MG63 (cell line): ENCODE results near the gene CPN2. TPM values are rescaled to one million over a fixed set of nuclear protein-coding genes. Genes with fewer than 3 reads are reported as not detected.

Experiments used
- DNase-seq: peaks from one replicate; pipeline ENCODE4 v3.0.0-alpha.2; 2020
- H3K27me3 ChIP-seq: fragments of 250-450 bp; sonication (Bioruptor Pico); 2 replicates; pipeline ENCODE4 v1.5.1; 2020; ENCODE audit warnings: mild to moderate bottlenecking, moderate library complexity
- H3K36me3 ChIP-seq: fragments of 250-450 bp; sonication (Bioruptor Pico); 2 replicates; pipeline ENCODE4 v1.5.1; 2020; ENCODE audit warnings: mild to moderate bottlenecking, moderate library complexity
- H3K4me3 ChIP-seq: fragments of 250-450 bp; sonication (Bioruptor Pico); 2 replicates; pipeline ENCODE4 v1.5.1; 2020; ENCODE audit warnings: mild to moderate bottlenecking, moderate library complexity
- H3K9me3 ChIP-seq: fragments of 250-450 bp; sonication (Bioruptor Pico); 2 replicates; pipeline ENCODE4 v1.5.1; 2020; ENCODE audit warnings: mild to moderate bottlenecking, moderate library complexity
- total RNA-seq: library from RNA; depleted of rRNA; stranded (reverse); fragments of >200 nt; shearing (Covaris generic); gene quantifications from 2 replicates; pipeline ENCODE4 v1.2.3, GENCODE V29; 2014; ENCODE audit warnings: low replicate concordance

Gene CPN2
- total RNA-seq, 1 experiment from 2014 or later: not detected

DNA sequence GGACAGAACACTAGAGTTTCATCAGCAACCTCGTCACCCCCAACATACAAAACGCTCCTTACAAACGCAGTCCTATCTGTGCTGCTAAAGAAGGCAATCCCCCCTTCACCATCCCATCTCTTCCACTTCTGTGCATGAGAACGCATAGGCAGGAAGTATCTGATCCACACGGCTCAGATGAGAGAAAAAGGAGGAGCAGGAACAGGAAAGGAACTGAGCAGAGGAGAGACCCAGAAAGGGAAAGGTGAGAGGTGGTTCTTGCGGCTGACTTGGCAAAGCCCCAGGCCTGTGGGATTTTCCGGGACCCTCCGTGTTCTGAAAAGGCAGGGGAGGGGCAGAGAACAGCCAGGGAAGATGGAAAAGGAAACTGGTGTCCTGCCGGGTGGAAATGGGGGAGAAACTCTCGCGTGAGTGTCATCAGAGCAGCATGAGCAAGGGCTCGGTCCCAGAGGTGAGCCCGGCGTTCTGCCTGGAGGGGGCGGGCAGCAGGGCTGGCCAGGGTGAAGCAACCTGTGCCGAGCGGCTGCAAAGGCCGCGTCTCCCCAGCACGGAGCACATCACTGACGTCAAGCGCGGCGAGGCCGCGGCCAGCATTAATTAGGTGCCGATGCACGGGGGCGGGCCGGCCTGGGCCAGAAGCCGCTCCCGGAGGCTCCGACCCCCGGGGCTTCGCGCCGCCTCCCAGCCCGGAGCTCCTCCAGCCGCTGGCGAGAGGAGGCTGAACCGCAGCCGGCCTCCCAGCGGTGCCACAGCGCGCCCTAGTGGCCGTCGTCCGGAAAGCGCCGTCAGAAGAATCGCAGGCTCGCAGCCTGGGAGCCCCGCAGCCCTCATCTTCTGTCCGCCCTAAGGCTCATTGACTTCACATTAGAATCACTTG, 35.8 kb downstream of the CPN2 start:
- Histone ChIP-seq H3K9me3 (peaks cover 14% of the 10 kb centered on the region), H3K27me3 (no peaks in the 10 kb centered on the region), H3K4me3 (peak overlapping the region; percentile 40), H3K36me3 (no peaks in the 10 kb centered on the region)
- DNase-seq: peak; percentile 94

DNA sequence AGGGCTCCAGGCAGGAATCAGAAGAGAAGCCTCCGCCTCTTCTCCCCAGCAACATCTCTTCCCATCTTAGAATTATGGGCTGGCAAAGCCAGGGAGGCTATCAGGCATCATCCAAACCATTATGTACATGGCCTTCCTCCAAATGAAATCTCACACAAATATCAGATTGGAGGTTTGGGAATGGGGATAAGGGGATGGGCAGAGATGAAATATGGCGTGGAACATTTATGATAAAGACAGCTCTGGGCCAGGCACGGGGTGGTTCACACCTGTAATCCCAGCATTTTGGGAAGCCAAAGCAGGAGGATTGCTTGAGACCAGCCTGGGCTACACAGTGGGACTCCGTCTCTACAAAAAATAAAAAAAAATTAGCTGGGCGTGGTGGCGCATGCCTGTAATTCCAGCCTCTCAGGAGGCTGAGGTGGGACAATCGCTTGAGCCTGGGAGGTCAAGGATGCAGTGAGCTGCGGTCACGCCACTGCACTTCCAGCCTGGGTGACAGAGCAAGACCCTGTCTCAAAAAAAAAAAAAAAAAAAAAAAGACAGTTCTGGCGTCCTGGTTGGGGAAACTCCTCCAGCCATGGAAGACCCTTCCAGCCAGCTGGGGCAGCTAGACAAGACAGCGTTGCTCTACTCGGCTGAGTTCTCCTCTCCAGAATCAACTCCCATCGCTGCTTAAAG, 36.6 kb downstream of the CPN2 start:
- no peak overlapping the region for H3K4me3 ChIP-seq
- peaks cover 14% of the 10 kb centered on the region for H3K9me3 ChIP-seq
- DNase-seq: no peak
- no peaks in the 10 kb centered on the region for H3K27me3 ChIP-seq
- H3K36me3 ChIP-seq: no peaks in the 10 kb centered on the region

DNA sequence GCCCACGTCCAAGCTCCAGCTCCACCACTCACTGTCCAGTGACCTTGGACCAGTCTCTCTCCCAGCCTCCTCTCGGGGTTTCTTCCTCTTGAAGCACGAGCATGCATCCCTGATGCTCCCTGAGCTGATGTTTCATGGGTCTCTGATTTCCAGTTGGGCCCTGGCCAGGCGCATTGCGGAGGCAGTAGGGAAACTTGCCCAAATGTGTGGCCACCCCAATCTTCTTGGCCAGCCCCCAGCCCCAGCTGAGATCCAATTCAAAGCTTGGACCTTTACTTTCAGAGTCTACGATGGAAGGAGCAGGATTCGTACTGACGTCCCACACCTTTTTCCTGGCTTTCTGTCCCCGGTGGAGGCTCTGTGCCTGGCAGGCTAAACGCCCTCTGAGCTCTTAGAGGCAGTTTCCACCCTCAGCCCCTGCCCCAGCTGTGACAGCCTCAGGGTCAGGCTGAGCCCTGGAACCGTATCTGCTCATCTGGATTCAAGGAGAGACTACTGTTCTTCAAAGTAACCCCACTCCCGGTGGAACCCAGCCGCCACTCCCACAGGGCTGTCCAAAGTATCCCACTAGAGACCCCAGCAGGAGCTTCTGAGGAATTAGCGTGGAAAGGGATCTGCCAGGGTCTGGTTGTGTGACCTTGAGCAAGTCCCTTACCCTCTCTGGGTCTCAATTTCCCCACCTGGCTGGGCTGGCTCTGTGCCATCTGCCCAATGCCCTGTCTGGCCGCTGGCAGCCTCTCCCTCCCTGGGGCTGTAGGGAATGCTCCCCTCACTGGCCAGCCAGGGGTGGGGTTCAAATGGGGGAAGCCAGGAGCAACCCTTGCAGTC, 37.4 kb downstream of the CPN2 start:
- Histone ChIP-seq H3K27me3 (no peaks in the 10 kb centered on the region), H3K36me3 (no peaks in the 10 kb centered on the region), H3K4me3 (no peak overlapping the region), H3K9me3 (peaks cover 11% of the 10 kb centered on the region)
- DNase-seq: peak; percentile 56

DNA sequence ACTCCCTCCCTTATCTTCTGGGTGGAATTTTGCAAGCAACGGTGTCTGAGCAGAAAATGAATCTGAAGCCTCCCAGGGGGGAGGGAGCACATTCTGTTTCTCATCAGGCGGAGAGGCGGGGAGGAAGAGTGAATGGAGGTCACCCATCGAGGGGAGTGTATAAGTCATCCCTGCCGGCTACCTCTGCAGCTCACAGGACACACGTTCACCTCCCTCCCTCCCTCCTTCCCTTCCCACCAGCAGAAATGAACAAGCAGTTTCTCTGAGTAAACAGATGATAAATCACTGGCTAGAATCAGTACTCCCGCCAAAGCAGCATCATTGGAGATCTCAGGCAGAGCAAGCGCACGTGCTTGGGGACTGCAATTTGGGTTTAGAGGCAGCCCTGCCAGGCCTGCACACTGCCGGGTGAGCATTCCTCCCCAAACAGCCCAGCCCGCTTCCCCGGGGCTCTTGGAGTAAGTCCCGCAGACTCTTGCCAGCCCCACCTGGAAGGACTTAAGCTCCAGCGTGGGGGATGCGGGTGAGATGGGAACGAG, 38.3 kb downstream of the CPN2 start:
- H3K4me3 ChIP-seq: no peak overlapping the region
- peak; percentile 94 for DNase-seq
- H3K36me3 ChIP-seq: no peaks in the 10 kb centered on the region
- H3K27me3 ChIP-seq: no peaks in the 10 kb centered on the region
- H3K9me3 ChIP-seq: peaks cover 4% of the 10 kb centered on the region; the same call in 1 of the 2 replicates

DNA sequence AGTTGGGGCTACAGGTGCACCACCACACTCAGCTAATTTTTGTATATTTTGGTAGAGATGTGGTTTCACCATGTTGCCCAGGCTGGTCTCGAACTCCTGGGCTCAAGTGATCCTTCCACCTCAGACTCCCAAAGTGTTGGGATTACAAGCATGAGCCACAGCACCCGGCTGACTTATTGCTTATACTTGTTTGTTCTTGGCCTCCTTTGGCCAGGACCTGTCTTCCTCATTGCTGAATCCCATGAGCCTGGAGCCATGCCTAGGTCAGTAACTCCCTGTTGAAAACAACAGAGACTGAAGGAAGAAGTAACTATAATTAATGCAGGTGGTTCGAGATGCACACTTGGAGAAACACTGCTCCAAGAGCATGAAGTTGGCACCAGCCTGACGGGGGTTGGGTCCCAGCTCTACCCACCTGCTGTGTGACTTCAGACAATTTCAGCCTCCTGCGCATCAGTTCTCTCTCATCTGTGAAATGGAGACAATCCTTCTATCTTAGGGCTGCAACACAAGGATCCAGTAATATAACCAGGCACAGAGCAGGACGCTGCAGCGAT, 38.9 kb downstream of the CPN2 start:
- H3K36me3 ChIP-seq: no peaks in the 10 kb centered on the region
- DNase-seq: peak; percentile 69
- H3K4me3 ChIP-seq: no peak overlapping the region
- no peaks in the 10 kb centered on the region for H3K9me3 ChIP-seq
- no peaks in the 10 kb centered on the region for H3K27me3 ChIP-seq

DNA sequence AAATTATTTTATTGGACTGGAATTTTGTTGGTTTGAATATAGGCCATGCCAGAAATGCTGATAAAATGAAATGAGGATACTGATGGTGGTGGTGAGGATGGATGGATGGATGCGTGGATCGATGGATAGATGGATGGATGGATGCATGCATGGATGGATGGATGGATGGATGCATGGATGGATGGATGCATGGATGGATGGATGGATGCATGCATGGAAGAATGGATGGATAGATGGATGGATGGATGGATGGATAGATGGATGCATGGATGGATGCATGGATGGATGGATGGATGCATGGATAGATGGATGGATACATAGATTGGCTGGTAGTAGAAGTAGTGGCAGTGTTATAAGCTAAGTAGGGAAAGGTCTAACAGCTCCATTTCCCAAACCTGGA, 40.1 kb downstream of the CPN2 start:
- no peak overlapping the region for H3K4me3 ChIP-seq
- no peaks in the 10 kb centered on the region for H3K27me3 ChIP-seq
- no peaks in the 10 kb centered on the region for H3K9me3 ChIP-seq
- no peaks in the 10 kb centered on the region for H3K36me3 ChIP-seq
- no peak for DNase-seq

DNA sequence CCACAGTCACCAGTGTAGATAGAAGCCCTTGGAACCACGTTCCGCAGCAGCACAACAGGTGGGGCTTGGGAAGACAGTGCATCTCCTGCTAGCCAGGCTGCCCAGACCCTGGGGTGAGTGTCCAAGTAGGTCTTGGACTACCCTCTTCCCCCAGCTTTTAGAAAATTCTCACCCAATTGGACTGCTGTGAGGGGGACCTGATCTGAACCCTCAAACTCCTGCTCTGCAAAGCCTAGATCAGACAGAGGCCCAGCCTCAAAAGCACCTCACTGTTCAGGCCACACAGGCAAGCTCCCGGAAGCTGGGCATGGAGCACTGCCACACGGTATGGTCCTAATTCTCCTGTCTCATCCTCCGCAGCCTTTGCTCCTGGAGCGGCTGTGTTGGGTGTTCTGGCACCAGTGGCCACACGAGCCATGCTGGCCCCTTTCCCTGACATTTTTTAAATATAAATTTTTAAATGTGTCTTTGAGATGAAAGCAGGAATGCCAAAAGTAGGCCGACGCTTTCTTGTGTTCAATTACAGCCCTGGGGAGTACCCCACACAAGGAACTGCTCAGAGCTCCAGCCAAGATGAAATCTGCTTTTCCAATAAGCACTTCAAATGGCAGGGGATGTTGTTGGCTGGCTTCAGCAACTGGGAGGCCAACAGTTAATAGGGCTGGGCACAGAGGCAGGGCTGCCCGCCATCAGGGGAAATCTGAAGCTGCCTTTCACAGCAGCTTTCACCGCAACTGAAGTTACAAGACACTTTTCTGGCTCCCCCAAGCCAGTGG, 40.9 kb downstream of the CPN2 start:
- Histone ChIP-seq H3K9me3 (no peaks in the 10 kb centered on the region), H3K4me3 (no peak overlapping the region), H3K36me3 (no peaks in the 10 kb centered on the region), H3K27me3 (no peaks in the 10 kb centered on the region)
- DNase-seq: no peak

DNA sequence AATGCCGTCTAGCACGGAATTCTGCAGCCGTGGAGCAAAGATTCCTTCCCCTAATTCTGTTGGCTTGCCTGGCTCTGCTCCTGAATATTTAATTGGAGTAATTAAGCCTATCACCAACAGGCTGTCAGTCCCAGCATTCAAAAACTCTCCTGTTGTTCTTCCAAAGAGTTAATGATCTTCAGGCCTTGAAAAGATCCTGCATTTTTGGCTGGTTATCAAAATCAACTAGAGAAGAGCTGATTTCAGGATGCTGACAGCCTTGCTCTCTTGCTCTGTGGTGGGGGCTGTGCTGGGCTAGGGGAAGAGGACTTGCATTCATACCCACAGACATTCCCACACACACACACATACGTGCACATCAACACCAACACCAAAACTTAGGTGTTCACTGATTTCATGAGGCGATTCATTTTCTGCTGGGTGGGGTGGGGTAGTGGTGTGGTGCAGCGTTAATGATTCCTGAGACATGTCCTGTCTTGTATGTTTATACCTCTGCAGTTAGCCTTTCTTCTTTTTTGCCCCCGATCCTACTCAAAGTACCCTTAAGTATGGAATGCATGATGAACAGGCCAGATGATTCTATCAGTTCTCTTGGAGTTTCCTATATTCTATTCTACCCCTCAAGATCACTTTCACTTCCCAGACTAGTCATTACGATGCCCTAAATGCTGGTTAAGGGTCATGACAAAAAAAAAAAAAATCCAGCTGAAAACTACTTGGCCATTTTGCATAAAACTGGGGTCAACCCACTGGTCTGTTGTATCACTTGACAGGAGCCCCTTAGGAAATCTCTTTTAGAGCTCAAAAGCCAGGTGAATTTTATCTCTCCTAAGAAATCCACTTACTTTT, 42.3 kb downstream of the CPN2 start:
- Histone ChIP-seq H3K36me3 (no peaks in the 10 kb centered on the region), H3K4me3 (no peak overlapping the region), H3K27me3 (no peaks in the 10 kb centered on the region), H3K9me3 (no peaks in the 10 kb centered on the region)
- DNase-seq: no peak

DNA sequence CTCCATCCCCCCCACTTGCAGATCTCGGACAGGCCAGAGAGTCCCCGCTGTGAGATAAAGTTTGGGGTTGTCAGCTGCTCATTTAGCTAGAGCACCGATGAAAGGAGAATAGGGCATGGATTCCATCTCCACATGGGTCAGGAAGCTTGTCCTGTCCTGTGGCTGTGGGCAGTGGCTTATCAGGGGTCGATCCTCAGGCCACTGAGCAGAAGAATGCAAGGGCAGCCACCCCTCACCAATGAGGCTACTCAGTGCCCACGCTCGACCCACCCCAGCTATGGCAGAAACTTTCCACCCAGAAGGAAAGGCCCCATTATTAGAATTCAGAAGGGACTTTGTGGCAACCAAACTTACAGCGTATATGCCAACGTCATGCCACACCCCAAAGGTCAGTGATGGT, 43.3 kb downstream of the CPN2 start:
- no peak overlapping the region for H3K4me3 ChIP-seq
- DNase-seq: no peak
- H3K36me3 ChIP-seq: no peaks in the 10 kb centered on the region
- H3K27me3 ChIP-seq: no peaks in the 10 kb centered on the region
- no peaks in the 10 kb centered on the region for H3K9me3 ChIP-seq

DNA sequence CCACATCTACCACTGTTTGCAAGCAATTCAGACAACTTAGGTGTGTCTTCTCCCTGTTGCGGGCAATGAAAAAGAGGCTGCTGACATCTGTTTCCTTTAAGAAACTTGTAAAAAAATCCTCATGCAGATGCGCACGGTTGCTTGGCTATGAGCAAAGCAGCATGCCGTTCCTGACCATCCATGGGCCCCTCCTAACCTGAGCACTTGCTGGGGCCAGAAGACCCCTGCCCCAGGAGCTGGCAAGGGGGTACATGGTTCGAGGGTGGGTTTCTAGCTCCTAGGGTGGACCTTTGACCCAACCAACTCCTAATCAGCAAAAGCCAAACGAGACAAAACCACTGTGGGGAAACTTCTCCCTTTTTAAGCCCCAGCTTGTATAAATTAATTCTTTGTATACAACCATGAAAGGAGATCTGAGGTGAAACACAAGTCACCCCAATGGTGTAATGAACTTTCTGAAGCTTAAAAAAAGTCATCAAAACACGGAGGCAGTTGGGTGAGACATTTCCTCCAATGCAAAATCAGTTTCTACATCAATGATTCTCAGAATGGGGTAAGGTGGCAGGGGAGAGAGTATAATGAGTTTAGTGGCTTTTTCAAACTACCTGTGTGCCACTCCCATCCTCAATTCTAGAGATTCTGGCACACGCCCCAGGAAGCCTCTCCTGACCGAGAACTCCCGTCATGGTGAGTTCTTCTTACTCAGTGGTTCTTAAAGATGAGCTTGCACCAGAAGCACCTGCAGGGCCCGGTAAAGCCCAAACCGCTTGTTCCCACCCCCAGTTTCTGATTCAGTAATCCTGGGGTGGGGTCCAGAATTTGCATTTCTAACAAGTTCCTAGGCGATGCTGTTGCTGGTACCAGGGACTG, 44.1 kb downstream of the CPN2 start:
- no peak overlapping the region for H3K4me3 ChIP-seq
- no peaks in the 10 kb centered on the region for H3K9me3 ChIP-seq
- DNase-seq: no peak
- H3K27me3 ChIP-seq: no peaks in the 10 kb centered on the region
- H3K36me3 ChIP-seq: no peaks in the 10 kb centered on the region

DNA sequence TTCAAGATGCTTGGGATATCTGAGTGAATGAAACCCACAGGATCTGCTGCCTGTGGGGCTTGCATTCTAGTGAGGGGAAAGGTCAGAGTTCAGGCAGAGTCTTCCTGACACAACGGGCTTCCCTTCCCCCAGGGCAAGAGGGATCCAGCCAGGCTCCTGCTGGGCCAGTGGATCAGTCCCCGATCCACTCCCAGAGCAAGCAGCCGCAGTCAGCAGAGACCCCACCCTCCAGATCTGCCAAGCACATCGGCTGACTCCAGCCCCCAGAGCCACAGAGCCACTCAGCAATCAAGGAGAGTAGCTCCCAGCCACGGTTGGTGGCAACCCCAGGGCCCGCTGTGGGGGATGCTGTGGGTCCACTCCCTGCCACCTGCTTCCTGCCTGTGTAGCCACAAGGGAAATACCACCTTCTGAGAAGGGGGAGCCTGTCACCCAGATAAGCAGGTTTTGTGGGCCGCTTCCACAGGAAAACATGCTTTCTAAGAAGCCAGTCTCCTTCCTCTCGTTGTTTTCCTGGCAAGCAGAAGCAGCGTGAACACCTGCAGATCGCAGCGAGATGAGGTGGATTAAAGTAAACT, 44.9 kb downstream of the CPN2 start:
- no peaks in the 10 kb centered on the region for H3K9me3 ChIP-seq
- H3K4me3 ChIP-seq: no peak overlapping the region
- no peaks in the 10 kb centered on the region for H3K27me3 ChIP-seq
- H3K36me3 ChIP-seq: no peaks in the 10 kb centered on the region
- DNase-seq: no peak

DNA sequence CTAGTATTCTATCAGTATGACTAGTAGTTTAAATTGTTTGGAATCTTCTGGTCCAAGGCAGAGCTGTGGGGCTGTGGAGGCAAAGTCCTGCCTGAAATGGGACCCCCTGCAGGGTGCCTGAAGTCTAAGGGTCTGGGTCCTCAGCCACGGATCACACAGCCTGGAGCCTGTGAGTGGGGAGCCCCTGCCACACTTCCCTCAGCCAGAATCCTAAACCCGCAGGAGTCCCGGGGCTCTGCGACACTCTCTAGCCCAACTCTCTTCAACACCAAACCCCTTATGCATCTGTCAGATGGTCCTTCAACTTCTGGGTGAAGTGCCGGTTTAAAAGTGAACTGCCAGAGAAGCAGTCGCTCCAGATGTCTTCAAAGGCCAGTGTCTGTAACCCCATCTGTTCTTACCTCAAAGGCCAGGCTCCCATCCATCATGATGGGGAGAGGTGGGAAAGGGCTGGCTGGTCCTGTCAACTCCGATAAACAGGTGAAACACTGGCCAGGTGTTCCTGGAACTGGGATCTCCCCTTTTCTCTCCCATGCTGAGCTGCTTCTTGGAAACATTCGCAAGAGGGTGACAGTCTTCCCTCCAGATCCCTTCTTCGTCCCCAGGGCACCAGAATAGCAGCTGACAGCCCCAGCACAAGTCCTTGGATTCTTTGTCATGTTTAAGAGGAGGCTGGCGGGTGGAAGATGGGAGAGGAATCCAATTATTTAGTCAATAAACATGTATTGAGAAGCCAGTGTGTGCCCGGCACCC, 45.6 kb downstream of the CPN2 start:
- no peak overlapping the region for H3K4me3 ChIP-seq
- H3K27me3 ChIP-seq: no peaks in the 10 kb centered on the region
- H3K9me3 ChIP-seq: no peaks in the 10 kb centered on the region
- DNase-seq: no peak
- H3K36me3 ChIP-seq: no peaks in the 10 kb centered on the region

DNA sequence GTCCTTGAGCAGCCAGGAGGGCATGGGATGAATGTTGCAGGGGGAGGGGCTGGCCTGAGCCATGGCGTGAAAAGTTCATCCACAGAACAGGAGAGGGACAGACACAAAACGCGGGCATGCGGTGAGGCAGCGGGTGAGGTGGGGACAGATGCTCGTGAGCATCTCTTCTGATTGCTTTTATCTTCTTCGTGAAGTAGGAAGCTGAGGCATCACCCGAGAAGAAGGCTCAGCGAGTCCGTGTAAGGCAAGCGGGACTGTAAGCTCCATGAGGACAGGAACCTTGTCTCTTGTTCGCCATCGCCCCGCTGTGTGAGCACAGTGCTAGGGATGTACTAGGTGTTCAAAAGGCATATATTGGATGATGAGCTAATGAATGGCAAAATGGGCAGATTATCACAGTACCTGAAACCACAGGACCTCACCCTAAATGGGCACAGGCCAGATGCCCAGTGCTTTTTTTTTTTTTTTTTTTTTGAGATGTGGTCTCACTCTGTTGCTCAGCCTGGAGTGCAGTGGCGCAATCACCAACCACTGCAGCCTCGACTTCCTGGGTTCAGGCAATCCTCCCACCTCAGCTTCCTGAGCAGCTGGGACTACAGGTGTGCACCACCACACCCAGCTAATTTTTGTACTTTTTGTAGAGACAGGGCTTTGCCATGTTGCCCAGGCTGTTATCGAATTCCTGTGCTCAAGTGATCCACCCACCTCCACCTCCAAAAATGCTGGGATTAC, 46.8 kb downstream of the CPN2 start:
- Histone ChIP-seq H3K27me3 (no peaks in the 10 kb centered on the region), H3K4me3 (no peak overlapping the region), H3K9me3 (no peaks in the 10 kb centered on the region), H3K36me3 (no peaks in the 10 kb centered on the region)
- DNase-seq: no peak
